KOPT-K1 (cell line): ENCODE measurements around the gene DDX56.

Source experiments
- H3K27ac ChIP-seq: fragments of 200-600 bp; sonication (generic); 2 replicates; pipeline ENCODE4 v1.5.1; 2016; ENCODE audit warnings: antibody characterized with exemption, mild to moderate bottlenecking, low read depth, low read length; ENCODE audit not compliant: poor library complexity, severe bottlenecking
- H3K36me3 ChIP-seq: fragments of 200-600 bp; sonication (generic); 2 replicates; pipeline ENCODE4 v1.5.1; 2017; ENCODE audit warnings: antibody characterized with exemption, mild to moderate bottlenecking, low read length, moderate library complexity; ENCODE audit not compliant: insufficient read depth
- H3K9me3 ChIP-seq: fragments of 200-600 bp; sonication (generic); 2 replicates; pipeline ENCODE4 v1.5.1; 2017; ENCODE audit warnings: antibody characterized with exemption, low read length, mild to moderate bottlenecking; ENCODE audit not compliant: insufficient read depth, poor library complexity, severe bottlenecking

The DDX56 gene, protein sequence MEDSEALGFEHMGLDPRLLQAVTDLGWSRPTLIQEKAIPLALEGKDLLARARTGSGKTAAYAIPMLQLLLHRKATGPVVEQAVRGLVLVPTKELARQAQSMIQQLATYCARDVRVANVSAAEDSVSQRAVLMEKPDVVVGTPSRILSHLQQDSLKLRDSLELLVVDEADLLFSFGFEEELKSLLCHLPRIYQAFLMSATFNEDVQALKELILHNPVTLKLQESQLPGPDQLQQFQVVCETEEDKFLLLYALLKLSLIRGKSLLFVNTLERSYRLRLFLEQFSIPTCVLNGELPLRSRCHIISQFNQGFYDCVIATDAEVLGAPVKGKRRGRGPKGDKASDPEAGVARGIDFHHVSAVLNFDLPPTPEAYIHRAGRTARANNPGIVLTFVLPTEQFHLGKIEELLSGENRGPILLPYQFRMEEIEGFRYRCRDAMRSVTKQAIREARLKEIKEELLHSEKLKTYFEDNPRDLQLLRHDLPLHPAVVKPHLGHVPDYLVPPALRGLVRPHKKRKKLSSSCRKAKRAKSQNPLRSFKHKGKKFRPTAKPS

DNA sequence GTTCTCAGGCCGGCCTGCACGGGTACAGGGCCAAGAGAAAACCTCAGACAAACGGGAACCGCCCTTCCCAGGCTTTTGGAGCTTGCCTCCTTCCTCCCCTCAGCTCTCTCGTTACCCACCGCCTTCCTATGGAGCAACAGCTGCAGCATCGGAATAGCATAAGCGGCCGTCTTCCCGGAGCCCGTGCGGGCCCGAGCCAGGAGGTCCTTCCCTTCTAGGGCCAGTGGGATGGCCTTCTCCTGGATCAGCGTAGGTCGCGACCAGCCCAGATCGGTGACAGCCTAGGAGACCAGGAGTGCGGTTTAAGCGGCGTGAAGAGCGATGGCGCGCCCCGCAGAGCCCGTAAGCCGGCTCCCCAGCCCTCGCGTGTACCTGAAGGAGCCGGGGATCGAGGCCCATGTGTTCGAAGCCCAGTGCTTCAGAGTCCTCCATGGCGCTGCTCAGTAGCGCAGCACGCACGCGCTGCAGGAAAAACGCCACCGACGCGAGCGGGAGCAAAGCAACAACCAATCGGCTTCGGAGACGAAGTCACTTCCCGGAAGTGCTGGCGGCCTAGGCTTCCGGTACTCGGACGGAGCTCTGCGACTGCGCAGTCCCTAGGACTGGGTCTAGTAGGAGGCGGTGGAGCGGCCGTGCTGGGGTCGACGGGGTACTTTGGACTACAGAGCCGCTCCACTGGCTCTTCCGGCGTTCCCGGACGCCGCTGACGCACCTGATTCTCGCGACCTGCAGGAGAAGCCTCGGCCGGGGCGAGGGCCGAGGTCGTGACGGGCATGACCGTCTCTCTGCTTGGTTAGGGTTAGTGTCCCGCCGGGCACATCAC, at the start of gene DDX56:
TSS of gene DDX56 (minus strand) at position 445 of the 823 bp plus-strand sequence. CDS start at position 432, 13 bp downstream.
- Histone ChIP-seq H3K27ac (peak within 1 kb of the TSS; percentile 84), H3K36me3 (peaks cover 77% of the 10 kb centered on the region), H3K9me3 (no peaks in the 10 kb centered on the region)

DNA sequence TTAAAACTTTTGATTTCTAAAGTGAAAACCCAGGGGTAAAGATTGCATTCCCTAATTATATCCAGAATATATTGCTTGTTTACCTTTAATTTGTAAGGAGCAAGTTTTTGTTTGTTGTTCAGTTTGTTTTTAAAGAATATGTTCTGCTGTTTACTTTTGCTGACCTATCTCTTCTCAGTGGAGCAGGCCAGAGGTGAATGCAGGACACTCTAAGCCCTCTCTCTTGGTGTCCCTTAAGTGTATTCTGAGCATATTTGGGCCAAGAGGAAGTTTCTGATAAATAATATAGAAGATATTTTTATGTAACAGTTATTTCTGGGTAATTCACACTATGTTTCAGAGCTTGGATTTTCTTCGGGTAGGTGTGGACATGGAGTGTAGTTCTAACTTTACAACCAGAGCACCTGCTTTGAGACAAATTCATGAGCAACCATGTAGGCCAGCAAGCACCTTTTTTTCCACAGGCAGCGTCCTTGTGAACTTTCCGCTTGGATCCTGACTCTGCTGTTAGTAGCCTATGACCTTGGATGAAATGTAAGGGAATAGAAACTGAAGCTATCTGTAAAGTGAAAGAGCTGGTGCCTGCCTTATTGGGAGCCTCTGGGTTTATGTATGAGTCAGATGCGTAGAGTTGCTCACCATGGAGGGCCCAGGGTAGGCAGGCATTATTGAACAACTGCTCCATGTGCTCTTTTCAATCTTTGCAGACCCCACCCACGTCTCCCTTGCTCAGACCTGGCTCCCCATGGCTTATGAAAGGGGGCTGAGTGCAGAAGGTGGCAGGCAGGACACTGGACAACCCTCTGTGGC, 48.8 kb upstream of the DDX56 start:
- no peak overlapping the region for H3K27ac ChIP-seq
- no peaks in the 10 kb centered on the region for H3K9me3 ChIP-seq
- H3K36me3 ChIP-seq = peaks cover 48% of the 10 kb centered on the region

DNA sequence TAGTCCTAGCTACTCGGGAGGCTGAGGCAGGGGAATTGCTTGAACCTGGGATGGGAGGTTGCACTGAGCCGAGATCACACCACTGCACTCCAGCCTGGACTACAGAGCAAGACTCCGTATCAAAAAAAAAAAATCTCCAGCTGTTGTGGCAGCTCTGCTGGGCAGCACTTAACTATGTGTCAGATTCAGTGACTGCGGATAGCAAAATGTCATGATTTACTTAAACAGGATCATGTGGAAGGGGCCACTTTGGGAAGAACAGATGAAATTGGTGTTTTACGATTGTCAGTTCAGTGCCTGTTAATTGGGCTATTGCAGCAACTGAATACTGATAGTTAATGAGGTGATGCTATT, 48.0 kb upstream of the DDX56 start:
- H3K27ac ChIP-seq = no peak overlapping the region

DNA sequence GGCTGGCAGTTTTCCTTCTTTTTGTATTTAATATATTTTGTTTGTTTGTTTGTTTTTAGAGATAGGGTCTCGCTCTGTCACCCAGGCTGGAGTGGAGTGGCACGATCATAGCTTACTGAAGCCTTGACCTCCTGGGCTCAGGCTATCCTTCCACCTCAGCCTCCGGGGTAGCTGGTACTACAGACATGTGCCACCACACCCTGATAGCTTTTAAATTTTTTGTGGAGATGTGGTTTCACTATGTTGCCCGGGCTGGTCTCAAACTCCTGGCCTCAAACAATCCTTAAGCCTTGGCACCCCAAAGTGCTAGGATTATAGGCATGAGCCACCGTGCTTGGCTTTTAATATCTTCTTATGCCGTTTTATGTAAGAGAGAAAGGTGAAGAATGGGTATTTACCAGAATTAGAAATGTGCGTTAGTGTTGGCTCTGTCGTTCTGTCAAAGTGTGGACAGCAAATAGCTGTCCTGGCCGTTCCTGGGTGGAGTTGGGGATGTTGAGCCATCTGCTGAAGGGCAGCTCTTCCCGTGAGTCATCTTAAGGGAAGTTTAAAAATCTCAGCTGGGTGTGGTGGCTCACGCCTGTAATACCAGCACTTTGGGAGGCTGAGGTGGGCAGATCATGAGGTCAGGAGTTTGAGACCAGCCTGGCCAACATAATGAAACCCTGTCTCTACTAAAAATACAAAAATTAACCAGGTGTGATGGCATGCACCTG, 47.5 kb upstream of the DDX56 start:
- Histone ChIP-seq H3K36me3 (peaks cover 38% of the 10 kb centered on the region), H3K9me3 (no peaks in the 10 kb centered on the region), H3K27ac (no peak overlapping the region)

More for the DNA sequence above, 48.0 kb upstream of the DDX56 start:
- peaks cover 43% of the 10 kb centered on the region for H3K36me3 ChIP-seq
- no peaks in the 10 kb centered on the region for H3K9me3 ChIP-seq

DNA sequence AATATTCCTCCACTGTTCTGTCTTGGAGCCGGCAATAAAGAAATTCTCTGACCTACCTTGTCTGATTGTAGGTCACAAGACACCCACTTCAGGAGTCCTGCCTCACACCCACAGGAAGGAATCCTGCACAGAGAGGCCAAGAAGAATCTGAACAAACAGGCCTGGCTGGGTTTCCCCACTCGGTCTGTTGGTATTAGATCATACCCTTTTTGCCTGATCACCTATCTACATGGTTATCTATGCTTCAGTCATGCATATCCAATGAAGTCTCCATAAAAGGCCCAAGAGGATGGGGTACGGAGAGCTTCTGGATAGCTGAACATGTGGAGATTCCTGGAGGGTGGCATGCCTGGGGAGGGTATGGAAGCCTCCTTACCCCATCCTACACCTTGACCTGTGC, 45.0 kb upstream of the DDX56 start:
- H3K9me3 ChIP-seq = no peaks in the 10 kb centered on the region
- no peak overlapping the region for H3K27ac ChIP-seq
- peaks cover 15% of the 10 kb centered on the region for H3K36me3 ChIP-seq

DNA sequence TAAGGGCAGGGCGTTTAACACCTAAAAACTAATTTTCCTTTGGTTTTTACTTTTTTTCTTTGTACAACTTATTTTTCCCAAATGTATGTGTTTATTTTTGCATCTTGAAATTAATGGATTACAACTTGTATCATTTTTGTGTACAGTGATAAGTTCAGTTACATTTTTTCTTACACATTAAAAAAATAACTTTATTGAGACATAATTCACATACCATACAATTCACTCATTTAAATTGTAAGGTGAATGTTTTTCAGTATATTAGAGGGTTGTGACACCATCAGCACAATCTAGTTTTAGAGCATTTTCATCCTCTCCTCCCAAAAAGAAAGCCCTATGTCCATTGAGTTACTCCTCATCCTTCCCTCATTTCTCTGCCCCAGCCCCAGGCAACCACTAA, 44.3 kb upstream of the DDX56 start:
- Histone ChIP-seq H3K27ac (no peak overlapping the region), H3K36me3 (peaks cover 15% of the 10 kb centered on the region)

DNA sequence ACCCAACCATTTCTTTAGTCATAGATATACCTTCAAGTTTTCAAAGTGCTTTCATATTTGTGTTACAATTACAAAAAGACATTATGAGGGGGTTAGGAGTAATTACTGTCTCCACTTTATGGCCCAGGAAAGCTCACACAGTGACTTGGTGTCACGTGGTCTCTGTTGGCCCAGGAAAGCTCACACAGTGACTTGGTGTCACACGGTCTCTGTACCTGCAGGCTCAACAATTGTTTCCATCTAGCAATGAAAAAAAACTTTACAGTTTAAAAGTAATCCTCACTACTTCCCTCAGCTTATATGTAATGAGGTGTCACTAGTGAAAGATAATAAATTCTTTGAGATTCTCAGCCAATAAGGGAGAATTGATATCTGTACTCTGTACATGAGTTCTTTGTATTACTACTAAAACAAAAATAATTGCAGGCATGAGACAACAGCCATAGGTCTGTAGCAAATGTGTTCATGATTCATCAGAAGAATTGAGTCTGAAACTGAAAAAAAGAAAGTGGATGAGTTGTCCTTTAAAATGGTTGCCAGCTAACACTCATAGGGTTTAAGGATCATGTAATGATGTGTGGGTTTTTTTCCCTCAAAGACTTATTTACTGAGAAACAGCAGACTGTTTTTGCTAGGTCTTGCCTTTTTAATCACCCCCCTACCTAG, 43.6 kb upstream of the DDX56 start:
- Histone ChIP-seq H3K36me3 (peaks cover 15% of the 10 kb centered on the region), H3K9me3 (no peaks in the 10 kb centered on the region), H3K27ac (no peak overlapping the region)

More for the DNA sequence above, 44.3 kb upstream of the DDX56 start:
- H3K9me3 ChIP-seq = no peaks in the 10 kb centered on the region

DNA sequence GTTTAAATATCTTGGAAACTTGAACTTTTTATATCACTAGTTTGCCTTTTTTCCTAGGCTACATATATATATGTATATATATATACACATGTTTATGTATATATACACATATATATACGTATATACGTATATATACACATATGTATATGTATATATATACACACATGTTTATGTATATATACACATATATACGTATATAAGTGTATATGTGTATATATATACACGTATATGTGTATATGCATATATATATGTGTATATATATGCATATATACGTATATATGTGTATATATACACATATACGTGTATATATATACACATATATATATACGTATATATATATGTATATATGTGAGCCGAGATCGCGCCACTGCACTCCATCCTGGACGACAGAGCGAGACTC, 42.8 kb upstream of the DDX56 start:
- H3K36me3 ChIP-seq = peaks cover 15% of the 10 kb centered on the region
- no peak overlapping the region for H3K27ac ChIP-seq
- no peaks in the 10 kb centered on the region for H3K9me3 ChIP-seq

DNA sequence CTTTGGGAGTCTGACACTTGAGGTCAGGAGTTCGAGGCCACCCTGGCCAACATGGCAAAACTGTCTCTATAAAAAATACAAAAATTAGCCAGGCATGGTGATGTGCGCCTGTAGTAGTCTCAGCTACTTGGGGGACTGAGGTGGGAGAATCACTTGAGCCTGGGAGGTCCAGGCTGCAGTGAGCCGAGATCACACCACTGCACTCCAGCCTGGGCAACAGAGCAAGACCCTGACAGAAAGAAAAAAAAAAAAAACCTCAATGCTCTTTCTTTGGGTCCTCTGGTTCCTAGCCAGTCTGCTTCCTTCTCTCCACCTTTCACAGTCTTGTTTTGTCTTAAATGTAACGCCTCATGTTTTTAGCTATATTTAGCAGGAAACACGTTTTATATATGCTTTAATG, 42.1 kb upstream of the DDX56 start:
- no peak overlapping the region for H3K27ac ChIP-seq
- H3K36me3 ChIP-seq = peaks cover 15% of the 10 kb centered on the region
- no peaks in the 10 kb centered on the region for H3K9me3 ChIP-seq

DNA sequence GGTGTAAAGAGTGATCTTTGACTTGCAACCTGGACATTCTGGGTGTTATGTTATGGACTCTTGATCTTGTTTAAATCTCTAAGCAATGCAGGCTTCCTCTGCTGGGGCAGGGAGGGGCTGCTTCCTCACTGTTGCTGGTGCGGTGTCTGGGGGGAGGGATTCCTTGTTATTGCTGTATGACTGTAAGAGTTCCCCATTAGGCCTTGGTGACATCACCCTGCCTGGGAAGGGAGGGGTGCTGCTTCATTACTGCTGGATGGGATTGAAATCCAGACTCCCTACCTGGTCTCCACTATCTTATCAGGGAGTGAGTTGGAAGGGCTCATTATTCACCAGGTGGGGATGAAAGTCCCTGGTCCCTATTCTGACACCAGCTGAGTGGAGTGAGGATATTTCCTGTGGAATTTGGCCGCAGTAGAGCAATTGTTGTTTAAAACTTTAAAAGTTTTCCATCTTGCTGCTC, 41.5 kb upstream of the DDX56 start:
- H3K9me3 ChIP-seq = no peaks in the 10 kb centered on the region
- H3K27ac ChIP-seq = no peak overlapping the region

DNA sequence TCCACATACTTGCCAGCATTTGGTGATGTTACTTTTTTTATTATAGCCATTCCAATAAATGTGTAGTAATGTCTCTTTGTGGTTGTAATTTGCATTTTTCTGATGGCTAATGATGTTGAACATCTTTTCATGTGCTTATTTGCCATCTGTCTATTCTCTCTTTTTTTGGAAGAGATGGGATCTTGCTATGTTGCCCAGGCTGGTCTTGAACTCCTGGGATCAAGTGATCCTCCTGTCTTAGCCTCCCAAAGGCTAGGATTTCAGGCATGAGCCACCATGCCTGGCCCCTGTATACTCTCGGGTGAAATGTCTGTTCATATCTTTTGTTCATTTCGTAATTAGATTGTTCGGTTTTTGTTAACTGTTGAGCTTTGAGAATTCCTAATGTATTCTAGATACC, 36.1 kb upstream of the DDX56 start:
- Histone ChIP-seq H3K27ac (no peak overlapping the region), H3K36me3 (0 out of 2 replicates have a peak, but pooled peaks cover 6% of the 10 kb centered on the region), H3K9me3 (no peaks in the 10 kb centered on the region)

More for the DNA sequence above, 41.5 kb upstream of the DDX56 start:
- peaks cover 15% of the 10 kb centered on the region for H3K36me3 ChIP-seq

DNA sequence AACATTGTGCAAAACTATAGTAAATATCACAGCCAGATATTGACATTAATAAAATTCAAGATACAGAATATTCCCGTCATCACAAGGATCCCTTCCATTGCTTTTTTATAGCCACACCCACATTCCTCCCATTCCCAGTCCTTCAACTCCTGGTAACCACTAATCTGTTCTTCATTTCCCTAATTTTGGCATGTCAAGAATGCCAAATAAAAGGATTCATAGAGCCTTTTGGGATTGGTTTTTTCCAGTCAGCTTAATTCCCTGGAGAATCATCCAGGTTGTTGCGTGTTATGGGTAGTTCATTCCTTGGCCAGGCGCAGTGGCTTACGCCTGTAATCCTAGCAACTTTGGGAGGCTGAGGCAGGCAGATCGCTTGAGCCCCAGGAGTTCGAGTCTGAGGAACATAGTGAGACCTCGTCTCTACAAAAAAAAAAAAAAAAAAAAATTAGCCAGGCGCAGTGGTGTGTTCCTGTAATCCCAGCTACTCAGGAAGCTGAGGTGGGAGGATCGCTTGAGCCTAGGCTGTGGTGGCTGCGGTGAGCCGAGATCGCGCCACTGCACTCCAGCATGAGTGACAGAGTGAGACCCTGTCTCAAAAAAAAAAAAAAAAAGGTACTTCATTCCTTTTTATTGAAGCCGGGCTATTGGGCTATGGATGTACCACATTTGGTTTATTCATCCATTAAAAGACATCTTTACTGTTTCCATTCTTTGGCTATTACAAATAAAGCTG, 35.4 kb upstream of the DDX56 start:
- H3K27ac ChIP-seq = no peak overlapping the region
- 0 out of 2 replicates have a peak, but pooled peaks cover 6% of the 10 kb centered on the region for H3K36me3 ChIP-seq
- H3K9me3 ChIP-seq = no peaks in the 10 kb centered on the region
